ENCODE data around the gene SNN.

Gene SNN

DNA sequence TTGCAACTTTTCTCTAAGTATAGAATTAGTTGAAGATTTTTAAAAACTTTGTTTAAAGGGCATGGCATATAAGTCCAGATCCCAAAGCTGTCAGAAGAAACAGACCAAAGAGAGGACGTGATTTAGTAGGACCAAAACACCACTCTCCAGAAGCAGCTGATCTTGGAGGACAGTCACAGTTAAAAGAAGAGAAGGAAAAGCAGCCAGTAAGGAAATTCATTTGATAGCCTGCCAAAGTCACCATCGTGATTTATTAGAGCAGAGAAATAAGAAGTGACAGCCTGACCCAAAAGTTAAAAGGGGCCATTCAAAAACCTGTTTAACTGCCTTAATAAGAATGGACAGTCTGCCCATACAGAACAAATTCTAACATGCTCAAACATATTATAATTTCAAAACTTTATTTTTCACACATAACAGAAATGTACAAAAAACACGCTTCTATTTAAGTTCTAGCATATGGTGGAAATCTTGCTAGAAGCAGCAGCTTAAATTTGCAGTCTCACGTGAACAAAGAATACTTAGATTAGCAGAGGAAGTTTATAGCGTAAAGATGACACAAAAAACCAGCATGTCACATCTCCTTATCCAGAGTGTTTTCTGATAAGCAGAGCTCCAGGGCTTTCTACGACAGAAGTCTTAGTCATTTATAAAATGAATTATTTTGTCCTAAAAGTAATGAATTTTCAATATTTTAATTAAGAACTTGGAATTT, 37.2 kb downstream of the SNN start:
- no peak for DNase-seq

DNA sequence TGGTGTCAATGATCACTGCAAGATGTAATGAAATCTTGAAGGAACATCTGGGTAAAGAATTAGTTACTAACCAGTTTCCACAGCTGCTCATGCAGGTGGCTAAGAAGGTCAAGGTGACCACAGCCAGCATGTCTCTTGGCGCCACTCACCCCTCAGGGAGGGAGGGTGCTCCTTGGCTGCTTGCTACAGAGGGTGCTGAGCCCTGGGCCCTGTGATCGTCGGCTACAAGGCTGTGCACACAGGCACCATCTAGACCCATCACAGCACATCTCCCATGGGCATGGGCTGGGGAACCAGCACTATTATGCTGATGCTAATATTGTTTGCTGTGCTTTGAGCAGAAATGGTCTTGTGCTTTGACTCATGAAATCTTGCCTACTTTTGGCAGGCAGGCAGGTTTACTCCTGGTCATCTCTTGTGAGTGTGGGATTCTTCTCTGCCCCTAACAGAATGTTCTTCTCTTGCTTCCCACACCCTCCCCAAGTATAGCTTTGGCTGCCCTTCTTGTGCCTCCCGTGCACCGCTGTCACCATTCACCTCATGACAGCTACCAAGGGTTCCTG, 38.0 kb downstream of the SNN start:
- no peak for DNase-seq

DNA sequence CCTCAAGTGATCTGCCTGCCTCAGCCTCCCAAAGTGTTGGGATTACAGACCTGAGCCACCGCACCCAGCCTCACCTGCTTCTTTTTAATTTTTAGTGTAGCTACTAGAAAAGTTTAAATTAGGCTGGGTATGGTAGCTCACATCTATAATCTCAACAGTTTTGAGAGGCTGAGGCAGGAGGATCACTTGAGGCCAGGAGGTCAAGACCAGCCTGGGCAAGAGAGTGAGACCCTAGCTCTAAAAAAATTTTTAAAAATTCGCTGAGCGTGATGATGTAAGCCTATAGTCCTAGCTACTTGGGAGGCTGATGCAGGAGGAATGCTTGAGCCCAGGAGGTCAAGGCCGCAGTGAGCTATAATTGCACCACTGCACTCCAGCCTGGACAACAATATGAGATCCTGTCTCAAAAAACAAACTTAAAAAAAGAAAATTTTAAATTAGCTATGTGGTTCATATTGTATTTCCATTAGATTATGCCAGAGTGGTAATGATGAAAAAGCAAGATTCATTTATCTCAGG, 39.5 kb downstream of the SNN start:
- no peak for DNase-seq

DNA sequence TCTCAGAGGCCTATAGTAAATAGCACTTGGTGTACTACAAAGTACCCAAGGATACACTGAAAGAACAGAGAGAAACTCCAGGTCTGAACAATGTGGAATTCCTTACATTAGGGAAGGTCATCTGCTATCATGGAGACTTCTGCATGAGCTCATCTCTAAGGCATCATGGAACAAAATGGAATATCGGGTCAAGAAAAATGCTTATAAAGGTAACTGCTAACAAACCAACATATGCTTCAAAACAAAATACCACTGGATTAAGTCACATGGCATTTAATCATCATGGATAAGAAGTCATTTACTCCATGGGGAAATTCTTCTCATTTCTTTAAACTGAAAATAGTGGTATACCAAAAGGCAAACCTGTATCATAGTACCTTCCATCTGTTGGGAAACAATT, 40.2 kb downstream of the SNN start:
- DNase-seq = no peak

DNA sequence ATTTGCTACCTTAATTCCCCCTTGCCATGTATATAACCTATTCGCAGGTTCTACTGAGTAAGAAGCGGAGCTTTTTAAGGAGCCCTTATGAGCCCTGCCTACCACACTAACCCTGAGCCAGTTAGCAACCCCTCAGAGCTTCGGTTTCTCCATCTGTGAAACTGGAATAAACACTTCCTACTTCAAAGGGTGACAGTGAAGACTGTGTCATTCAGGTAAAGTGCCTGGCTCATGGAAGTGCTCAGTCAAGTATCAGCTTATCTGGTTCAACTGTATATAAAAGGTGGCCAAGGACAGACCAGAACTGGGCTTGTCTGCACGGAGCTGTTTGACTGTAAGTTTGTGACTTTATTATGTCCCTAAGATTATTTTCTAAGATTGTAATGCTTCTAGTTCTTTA, 43.4 kb downstream of the SNN start:
- DNase-seq = no peak

DNA sequence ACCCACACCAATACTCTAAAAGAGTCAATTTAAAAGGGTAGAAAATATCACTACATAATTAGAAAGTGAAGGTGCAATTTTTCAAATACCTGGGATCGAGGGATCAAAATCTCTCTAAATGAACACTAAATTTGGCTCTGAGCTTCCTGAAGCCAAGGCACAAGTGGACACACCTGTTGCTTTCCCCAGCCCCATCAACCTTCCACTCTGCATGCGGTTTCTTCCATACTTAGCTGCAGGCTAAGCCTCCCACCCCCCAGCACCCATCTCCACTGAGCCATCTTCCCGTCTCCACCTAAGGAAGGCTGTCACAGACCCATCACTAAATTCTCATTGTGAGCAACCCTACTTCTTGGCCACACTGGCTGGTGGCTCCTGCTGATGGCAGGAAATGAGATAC, 43.9 kb downstream of the SNN start:
- no peak for DNase-seq

DNA sequence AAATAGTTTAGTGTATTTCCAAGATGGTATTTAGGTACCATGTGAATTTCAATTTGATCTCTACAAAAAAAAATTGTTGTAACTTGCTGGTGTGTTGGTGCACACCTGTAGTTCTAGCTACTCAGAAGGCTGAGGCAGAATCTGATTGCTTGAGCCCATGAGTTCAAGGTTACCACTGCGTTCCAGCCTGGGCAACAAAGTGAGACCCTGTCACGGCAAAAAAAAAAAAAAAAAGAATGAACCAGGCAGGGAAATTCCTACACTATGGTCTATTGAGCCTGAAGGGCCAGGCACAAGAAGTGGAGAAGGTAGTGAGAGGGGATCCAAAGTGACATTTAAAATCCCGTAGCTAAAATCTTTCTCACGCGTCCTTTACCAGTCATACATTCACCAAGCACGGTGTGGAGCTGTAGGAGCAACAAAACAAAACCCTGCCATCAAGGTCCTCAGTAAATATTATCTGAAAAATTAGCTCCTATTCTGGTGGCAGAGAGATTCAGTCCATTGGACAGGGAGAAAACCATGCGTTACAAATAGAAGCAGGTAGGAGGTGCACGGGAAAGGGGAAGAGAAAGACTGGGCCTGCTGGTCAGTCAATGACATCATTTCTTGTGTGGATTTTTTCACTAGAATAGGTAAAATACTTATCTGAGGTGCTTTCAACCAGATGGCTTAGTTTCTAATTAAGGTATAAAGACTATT, 47.1 kb downstream of the SNN start:
- no peak for DNase-seq

DNA sequence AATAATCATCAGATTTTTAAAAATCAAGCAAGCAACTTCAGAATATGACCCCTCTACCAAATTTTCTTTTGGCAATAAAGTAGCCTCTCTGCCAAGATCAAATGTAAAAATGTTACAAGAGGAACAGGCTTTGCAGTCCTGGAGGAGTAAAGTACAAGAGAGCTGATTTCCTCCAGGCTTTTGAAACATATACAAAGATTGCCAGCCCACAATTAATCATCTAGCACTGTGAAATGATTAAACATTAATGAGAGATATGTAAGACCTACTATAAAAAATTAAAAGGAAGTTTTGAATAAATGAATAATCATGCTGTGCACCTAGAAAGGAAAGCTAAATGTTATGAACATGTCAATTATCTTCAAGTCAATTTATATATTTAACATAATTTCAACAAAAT, 48.1 kb downstream of the SNN start:
- DNase-seq = no peak

DNA sequence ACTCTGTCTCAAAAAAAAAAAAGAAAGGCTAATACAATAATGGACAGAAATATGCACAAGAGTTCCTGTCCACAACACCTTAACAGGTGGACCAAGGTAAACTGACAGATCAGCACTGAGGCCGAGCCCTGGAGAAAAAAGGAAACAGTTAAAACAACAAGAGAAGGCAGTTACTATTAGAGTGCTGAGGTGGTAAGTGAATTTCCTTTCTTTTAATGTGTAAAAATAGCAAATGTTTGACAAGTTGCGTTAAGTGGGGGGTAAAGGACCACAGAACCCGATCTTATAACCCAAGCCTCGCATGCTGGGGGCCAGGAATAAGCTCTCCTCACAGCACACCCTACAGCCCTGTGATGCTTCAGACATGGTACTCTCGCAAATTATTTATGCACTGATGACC, 49.6 kb downstream of the SNN start:
- no peak for DNase-seq

DNA sequence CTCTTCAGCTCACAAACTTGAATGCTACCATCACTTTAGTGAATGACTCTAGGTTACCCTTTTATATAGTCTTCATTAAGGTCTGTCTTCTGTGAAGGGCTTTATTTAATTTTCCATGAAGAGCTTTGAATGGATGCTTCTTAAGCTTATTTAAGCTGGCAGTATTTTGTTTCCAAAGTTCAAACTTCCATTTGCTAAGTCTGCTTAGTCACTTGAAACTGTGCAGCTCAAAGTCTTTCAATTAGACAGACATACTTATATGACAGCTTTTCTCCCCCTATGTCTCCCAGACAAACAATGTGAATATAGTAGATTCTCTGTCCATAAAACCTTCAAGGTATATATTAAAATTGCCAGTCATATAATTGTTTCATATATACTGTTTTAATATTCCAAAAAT, 50.9 kb downstream of the SNN start:
- DNase-seq = no peak

DNA sequence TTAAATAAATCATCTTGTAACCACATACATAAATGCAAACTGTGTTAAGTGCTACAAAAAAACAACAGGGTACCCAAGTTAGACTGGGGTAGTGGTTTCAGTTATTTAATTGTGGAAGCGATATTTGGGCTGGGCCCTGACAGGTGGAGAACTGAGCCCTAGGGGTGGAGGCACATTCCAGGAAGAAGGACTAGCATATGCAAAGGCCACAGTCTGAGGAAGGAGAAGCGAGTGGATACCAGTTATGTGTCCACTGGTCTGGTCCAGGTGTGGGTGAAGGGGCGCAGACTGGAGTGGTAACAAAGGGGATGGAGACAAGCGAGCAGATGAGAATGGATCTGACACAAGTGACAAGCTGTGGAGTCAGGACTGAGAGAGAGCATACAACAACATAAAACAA, 51.5 kb downstream of the SNN start:
- DNase-seq = no peak

DNA sequence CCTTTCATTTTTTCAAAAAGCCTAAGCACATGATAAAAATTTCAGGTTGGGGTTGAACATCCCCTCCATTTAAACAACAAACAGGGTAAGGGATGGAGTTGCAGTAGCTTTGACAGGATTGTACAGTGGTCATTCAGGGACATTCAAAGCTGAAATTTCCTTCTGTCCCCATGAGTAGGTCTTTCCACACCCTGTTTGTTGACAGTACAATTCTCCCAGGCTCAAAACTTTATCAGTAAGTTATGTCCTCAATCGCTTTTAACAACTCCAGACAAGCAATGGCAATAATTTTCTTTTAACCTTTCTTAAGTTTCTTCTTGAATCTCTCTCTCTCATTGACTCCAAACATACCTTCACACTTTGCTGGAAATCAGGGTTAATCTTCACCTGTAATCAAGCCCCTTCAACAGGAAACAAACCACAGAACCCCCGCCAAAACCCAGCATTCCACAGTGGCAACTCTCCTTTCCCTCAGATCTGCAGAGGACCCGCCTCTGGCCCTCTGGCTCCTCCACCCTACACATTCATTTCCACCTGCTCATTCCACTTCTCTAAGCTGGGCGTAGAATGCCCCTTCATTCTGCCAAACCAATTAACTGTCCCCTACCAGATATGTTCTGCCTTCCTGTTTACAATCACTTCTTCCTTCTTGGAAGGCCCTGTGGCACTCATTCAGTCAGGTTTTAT, 53.7 kb downstream of the SNN start:
- DNase-seq = no peak

DNA sequence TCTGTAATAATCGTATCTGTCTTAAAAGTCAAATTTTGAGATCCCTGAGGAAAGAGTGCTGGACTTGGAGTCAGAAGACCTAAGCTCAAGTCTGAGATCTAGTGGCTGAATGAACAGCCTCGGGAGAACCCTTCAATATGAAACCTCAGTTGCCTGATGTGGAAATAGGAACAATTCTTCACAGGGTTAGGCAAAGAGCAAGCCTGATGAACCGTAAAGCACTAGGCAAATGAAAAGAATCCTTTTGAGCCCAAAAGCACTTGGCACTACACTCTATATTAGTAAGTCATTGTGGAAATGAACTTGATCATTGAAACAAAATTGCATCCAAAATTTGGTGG, 54.2 kb downstream of the SNN start:
- DNase-seq = no peak

DNA sequence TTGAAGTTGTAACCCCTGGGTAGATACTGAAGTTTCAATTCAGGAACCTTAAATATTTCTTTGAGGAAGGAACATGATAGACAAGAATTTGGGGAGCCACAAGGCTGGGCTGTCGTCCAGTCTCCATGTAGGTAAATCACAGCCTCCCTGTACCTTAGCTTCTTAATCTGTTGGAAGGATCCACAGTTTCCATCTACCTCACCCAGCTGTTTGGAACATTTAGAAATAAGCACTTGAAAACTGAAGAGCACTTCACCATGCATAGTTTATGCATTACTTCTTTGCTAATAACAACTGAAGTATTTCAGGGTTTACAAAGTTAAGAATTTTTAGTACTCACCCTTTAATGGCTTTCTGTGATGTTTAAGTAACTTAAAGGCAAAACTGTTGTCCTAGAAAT, 57.2 kb downstream of the SNN start:
- DNase-seq = no peak

DNA sequence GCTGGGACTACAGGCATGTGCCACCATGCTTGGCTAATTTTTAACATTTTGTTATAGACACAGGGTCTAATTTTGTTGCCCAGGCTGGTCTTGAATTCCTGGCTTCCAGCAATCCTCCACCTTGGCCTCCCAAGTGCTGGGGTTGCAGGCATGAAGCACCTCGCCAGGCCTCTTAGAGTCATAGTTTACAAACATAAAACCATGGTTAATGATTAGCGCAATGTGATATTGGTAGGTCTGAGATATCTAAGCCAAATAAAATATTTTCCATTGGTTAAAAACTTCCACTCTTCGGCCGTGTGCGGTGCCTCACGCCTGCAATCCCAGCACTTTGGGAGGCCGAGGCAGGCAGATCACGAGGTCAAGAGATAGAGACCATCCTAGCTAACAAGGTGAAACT, 57.8 kb downstream of the SNN start:
- no peak for DNase-seq

DNA sequence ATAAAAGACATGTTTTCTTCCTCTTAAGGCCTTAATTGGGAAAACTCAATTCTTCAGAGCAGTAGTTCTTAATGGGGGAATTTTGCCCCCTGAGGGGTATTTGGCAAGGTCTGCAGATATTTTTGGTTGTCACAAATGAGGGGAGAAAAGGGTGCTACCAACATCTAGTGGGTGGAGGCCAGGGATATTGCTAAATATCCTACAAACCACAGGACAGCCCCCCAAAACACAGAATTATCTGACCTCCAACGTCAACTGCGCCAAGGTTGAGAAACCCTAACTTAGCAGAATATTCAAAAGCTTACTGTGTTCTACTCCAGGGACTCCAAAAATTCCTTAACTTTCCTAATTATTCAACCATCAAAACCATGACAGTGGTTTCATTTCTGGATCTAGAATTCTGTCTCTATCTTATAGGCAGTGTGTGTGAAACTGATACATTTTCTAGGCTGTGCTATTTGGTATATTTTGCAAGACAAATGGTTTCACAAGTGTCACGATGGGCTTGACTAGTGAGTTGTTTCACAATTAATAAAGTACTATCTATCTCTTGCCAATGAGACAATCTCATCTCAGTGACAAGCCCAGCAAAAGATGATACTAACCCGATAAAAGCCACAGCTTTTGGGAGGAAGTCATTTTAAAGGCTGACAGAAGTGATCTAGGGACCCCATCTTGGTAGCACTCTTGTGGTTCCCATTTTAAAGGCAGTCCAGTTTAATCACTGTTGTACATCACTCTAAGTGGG, 59.7 kb downstream of the SNN start:
- no peak for DNase-seq

Measured in CD4-positive, alpha-beta T cell treated with Interleukin-6 for 4 hours (primary cell).